ENCODE data around the gene CCDC148.
"Not testable (repeated sequence)": the region's sequence is repeated elsewhere in the genome, so short reads cannot be mapped to it uniquely, and the experiment has no call there.

Gene CCDC148

DNA sequence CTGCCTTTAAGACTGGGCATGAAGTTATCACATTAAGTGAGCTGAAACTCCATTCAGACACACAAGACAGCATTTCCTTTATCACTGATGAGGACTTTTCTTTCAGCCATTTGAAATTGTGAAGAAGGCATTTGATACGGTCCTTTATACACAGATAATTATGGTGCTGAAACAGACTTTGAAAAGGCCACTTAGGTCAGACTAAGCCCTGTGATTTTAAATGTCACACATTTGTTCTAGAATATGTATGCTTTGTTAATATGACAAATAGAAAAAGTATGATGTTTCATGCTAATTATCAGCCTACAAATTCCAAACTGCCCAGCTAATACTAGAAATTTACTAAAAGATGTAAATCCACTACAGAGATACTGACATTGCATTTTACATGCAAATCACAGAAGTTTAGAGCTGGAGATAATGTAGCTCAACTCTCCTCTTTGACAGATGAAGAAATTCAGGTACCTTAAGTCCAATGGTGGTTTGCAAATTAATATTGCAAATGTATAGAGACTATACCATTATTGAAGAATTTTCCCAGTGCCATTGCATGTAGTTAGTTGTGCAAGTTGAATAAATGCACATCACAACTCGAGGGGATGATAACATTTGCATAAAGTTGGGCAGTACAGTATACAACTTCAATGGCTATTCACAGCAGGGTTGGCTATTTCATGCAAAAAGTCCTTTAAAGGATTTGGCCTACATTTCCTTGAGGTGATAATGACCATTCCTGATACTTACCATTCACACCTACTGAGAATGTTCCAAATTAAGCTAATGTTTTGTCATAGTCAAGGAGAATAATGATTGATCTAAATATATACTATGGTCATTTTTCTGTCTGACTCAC is 179.7 kb downstream of the CCDC148 start:
- no peak for DNase-seq

DNA sequence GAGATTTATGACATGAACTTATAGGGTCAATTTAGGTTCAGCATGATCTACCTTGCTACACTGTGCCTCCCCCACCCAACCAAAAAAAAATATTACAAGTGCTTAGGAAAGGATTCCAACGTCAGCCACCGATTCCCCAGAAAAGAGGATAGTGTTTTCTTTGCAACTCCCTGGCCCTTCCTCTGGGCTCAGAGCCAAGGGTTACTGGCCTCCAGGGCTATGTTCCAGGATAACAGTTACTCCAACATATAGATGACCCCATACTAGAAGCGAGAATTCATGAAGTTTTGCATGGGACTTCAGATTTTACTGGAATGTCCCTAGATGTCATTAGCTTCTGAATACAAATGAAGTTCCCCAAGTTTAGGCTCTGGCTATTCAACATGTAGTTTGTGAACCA is 182.8 kb downstream of the CCDC148 start:
- DNase-seq, result no peak

GRCh38 chr2:158270536-158270935 is 186.0 kb downstream of the CCDC148 start:
- DNase-seq, result no peak

- DNase-seq, result no peak
Measured at GRCh38 chr2:158269143-158269542, 187.4 kb downstream of the CCDC148 start.

DNA sequence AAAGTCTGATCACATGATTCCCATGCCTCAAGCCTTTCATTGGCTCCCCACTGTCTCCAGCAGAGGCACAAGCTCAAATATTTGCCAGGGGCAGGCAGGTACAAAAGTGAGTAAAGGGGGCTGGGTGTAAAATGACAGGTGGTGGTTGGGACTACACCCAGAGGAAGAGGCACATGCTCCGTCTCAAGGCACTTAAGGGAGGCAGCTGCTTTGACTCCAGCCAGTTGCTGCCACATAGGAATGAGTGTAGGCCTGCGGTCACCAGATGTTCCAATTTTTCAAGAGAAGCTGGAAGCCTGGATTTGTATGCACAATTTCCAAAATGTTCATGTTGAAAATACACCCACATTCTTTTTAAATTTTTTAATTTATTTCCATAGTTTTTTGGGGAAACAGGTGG is 190.4 kb downstream of the CCDC148 start:
- no peak for DNase-seq

DNA sequence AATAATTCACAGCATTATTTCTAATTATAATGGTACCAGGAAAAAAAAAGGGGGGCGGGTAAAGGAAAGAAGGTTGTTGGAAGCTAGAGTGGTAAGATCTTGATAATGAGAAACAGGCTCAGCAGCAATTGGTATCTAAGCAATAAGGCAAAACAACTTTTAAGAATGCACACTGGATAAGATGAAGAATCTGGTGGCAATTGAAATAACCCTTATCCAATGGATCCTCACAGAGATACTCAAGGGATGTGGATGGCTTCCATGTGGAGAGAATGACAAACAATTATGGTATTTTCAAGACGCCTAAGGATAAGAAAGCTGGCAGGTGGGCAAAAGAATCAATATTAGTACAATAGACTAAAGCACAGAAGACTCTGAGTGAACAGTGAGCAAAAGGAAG is 201.3 kb downstream of the CCDC148 start:
- DNase-seq, result no peak

GRCh38 chr2:158253170-158253569 is 203.4 kb downstream of the CCDC148 start:
- DNase-seq, result no peak

DNA sequence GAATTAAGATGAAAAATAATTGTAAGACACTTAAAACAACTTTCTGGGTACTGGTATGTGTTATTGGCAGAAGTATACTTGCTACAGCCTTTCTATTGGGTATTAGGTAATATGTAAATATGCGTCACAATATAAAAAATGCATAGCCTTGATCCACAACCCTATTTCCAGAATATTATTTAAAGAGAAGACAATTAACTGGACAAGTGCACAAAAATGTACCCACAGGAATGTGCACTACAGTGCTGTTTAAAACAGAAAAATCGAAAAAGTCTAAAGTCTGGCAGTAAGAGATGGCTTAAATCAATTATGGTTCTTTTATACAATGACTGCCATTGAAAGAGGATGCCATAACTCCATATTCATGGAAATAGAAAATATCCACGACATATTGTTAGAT is 205.2 kb downstream of the CCDC148 start:
- DNase-seq, result no peak

GRCh38 chr2:158243392-158243791 is 213.2 kb downstream of the CCDC148 start:
- no peak for DNase-seq

DNA sequence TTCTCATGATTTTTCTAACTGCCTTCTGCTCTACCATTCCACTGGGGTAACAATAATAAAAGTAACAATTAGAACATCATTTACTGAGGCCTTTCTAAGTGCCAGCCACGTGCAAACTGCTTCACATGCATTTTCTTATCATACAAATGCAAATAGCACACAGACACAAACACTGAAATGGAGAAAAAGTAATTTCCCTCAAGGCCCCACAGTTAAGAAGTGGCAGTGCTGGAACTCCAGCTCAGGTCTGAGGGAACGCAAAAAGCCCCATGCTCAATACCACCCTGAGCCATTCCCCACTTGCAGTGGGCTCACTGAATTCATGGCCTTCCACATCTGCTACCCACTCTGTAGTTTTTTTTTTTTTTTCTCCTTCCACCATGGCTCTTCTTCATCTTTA is 214.3 kb downstream of the CCDC148 start:
- DNase-seq, result no peak

DNA sequence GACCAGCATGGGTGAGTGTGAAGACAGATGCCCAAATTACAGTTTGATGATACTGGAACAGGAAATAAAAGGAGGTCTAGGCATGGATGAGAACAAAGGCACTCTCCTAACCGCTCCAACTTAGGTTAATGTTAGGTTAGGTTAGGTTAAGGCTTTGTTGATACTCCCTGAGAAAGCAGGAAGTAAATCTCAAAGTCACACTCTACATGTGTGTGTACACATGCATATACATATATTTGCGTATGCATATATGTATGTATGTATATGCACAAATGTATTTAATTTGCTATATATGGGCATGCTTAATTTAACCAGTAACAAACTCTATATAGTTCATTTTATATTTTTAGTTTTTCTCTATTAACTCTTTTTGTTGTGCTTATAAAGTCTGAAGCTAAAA is 215.6 kb downstream of the CCDC148 start:
- DNase-seq, result no peak

GRCh38 chr2:158239271-158239670 is 217.3 kb downstream of the CCDC148 start:
- DNase-seq, result no peak

DNA sequence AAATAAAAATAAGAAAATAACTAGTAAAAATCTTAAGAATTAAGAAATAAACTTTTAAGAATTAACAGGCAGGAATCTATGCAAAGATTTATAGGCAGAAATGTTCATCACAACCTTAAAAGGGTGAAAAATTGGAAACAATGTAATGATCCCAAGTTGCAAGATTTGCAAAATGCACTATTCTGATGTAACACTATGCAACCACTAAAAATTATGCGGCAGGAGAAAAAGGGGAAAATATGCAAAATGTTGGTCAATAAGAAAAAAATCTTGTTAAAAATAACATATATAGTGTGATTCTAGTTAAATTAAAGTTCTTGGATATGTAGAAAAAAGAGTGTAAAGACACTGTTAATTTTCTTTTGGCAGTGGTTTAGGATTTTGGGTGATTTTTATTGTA is 222.1 kb downstream of the CCDC148 start:
- DNase-seq, result no peak

DNA sequence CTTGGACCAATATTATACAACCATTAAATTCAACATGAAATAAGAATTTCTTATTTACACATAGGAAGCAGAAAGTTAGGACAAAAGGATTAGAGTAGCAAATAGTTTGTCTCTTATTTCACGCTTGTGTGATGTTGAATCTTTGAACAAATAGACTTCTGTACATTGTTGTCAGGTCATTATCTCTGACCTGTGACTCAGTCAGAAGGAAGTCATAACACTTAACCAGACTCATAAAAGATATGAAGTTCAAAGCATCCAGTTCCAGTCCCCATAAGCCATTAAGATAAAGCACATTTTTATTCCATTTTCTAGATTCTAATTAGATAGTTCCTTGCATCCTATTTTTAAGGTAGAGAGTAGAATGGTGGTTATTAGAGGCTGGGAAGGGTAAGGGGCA is 224.1 kb downstream of the CCDC148 start:
- no peak for DNase-seq

DNA sequence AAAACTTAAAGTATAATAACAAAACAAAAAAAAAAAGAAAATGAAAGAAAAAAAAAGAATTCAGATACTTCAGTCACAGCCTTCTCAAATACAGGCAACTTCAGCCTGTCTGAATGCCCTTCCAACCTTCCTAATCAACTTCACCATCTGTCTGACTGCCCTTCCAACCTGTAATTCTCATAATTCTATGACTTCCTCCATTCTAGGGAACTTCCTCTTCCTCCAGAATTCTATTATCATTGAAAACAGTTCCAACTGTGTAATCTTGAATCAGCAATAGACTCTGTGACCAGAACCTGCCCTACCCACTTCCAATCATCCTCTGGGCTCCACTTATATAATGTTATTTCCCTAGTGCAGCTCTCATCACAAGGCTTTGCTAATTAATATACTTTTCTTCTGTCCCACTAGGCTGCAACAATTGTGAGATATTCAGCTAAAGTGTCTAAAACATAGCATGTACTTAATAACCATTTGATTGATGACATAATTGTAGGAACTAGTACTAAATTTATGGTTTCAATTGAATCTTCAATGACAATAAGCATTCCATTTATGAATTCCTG is 227.5 kb downstream of the CCDC148 start:
- DNase-seq, result no peak

- DNase-seq, result not testable (repeated sequence)
Measured at GRCh38 chr2:158223066-158223465, 233.5 kb downstream of the CCDC148 start.

DNA sequence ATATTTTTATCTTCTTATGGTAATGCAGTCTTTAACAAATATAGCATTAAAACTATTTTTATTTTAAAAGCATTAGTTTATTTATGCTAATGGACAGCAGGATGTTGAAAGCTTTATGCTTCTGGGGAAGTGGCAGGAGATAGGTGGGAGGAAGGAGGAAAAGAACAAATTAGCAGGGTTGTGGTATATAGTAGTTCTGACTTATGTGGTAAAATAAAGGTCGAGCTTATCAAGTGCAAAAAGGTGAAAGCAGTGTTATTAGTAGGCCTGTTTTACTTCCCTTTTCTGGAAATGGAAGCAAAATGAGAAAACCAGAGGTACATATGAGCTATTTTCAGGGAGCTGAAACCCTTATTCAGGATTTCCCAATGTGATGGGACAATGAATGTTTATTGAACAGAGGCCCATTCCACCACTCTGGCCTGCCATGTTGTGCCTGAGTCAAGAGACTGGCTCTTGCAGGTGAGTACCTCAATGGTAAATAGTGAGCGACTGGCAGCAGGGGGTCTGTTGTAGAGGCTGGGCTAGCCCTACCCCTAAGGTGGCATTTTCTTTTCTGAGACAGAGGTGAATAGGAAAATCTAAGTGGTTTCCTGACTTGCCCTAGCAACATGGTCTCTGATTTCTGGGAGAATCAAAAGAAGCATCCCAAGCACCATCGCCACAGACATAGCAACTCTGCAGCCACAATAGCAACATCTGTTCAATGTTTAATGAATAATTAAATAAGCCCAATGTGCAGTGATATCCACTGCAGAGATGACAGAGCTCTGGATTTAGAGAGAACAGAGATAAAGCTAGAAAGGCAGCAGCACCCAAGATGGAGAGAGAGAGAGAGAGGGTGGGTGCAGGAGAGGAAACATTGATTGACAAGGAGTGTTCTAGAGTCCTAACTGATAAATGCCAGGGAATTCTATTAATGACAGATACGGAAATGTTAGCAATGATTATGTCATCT is 235.2 kb downstream of the CCDC148 start:
- no peak for DNase-seq

DNA sequence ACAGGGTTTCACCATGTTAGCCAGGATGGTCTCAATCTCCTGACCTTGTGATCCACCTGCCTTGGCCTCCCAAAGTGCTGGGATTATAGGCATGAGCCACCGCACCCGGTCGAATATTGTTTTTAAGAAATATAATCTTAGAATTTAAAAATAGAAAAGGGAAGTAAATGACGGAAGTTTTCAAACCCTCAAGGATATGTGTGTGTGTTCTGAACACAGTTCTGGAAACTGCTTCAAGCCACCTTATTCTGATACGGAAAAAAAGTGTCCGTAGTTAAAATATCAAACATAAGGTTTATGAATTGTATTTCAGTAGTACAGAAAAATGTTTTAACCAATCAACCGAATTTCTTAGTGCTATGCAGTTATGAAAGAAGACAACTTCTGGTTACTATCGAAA is 239.0 kb downstream of the CCDC148 start:
- DNase-seq, result no peak

GRCh38 chr2:158214431-158214830 is 242.1 kb downstream of the CCDC148 start:
- DNase-seq, result no peak

- no peak for DNase-seq
Measured at GRCh38 chr2:158213773-158214172, 242.8 kb downstream of the CCDC148 start.

- DNase-seq, result no peak
Measured at GRCh38 chr2:158212301-158212700, 244.3 kb downstream of the CCDC148 start.

GRCh38 chr2:158211502-158211901 is 245.1 kb downstream of the CCDC148 start:
- no peak for DNase-seq

- DNase-seq, result no peak
Measured at GRCh38 chr2:158207354-158207753, 249.2 kb downstream of the CCDC148 start.

DNA sequence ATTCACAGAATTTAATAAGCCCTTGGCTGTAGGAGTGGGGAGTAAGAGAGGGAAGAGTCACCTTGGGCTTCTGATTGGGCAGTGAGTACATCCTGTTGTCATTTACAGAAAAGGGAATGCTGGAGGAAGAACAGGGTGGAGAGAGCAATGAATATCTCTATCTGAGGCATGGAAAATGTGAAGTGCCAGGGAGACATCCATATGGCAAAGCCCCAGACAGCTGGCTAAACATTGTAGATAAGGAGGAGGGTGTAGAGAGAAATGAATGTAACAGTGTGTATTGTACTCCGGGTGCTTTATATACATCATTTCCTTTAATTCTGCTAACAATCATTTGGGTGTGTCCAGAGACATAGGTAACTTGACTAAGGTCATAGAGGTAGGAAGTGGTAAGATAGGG is 251.3 kb downstream of the CCDC148 start:
- DNase-seq, result no peak

Data from activated CD4-positive, alpha-beta T cell treated with anti-CD3 and anti-CD28 coated beads for 1 hour (primary cell).